GM12891 (cell line): Measurements from ENCODE around the gene RAB11FIP4.

ENCODE experiments used
- DNase-seq: peaks from one replicate; pipeline ENCODE4 v3.0.0; 2011; ENCODE audit warnings: low spot score; ENCODE audit not compliant: insufficient read length
- FAIRE-seq: peaks from 2 replicates; lab custom pipeline; 2011; peaks lifted over from hg19 to GRCh38; lab: Jason Lieb, UNC
- PAX5 ChIP-seq: IDR thresholded peaks from 2 replicates; pipeline ENCODE4 v1.6.1; 2011; ENCODE audit warnings: low read length, moderate library complexity, mild to moderate bottlenecking; ENCODE audit not compliant: insufficient read depth, severe bottlenecking
- POLR2A ChIP-seq: IDR thresholded peaks from 2 replicates; pipeline ENCODE4 v1.6.1; 2011; ENCODE audit warnings: low read depth, low read length, control low read depth
- POLR2AphosphoS5 ChIP-seq: IDR thresholded peaks from 2 replicates; pipeline ENCODE4 v1.6.1; 2011; ENCODE audit warnings: low read depth, low read length, control low read depth
- POU2F2 ChIP-seq: IDR thresholded peaks from 2 replicates; pipeline ENCODE4 v1.6.1; 2011; ENCODE audit warnings: low read depth, mild to moderate bottlenecking, control low read depth, low read length, moderate library complexity
- SPI1 ChIP-seq: IDR thresholded peaks from 2 replicates; pipeline ENCODE4 v1.6.1; 2011; ENCODE audit warnings: low read depth, low read length, control low read depth
- TAF1 ChIP-seq: IDR thresholded peaks from 2 replicates; pipeline ENCODE4 v1.6.1; 2011; ENCODE audit warnings: low read depth, low read length, control low read depth

RAB11FIP4 gene

GRCh38 chr17:31497994-31498826 lies 106.7 kb downstream of the RAB11FIP4 start:
- no peak for DNase-seq
- FAIRE-seq, result no peak
- TF ChIP-seq POLR2AphosphoS5 (no peak), PAX5 (no peak), POLR2A (no peak), POU2F2 (no peak), TAF1 (no peak), SPI1 (no peak)

- FAIRE-seq (no peak), DNase-seq (no peak)
- TF ChIP-seq POLR2A, result no peak
- no peak for TF ChIP-seq PAX5
- TF ChIP-seq SPI1, result no peak
Measured at GRCh38 chr17:31499771-31500554, 108.5 kb downstream of the RAB11FIP4 start.

DNA sequence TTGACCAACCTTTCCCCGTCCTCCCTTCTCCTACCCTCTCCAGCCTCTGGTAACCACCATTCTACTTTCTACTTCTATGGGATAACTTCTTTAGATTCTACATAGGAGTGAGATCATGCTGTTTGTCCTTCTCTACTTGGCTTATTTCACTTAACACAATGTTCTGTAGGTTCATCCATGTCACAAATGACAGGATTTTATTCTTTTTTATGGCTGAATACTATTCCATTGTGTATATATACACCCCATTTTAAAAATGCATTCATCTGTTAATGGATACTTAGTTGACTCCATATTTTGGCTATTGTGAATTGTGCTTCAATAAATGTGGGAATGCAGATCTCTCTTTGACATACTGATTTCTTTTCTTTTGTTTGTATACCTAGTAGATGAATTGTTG lies 115.0 kb downstream of the RAB11FIP4 start:
- TF ChIP-seq POLR2AphosphoS5 (no peak), SPI1 (no peak), PAX5 (no peak), POLR2A (no peak), POU2F2 (no peak), TAF1 (no peak)
- no peak for FAIRE-seq
- no peak for DNase-seq

GRCh38 chr17:31508288-31509094 lies 117.0 kb downstream of the RAB11FIP4 start:
- TF ChIP-seq POU2F2 (peak; percentile 44; the same call in 1 of the 2 replicates), TAF1 (no peak; the same call in 1 of the 2 replicates), POLR2A (peak; percentile 43; the same call in 1 of the 2 replicates), SPI1 (peak; percentile 66)
- no peak for DNase-seq
- FAIRE-seq, result peak; percentile 95

GRCh38 chr17:31509095-31509804 lies 117.8 kb downstream of the RAB11FIP4 start:
- DNase-seq (no peak), FAIRE-seq (peak; percentile 77)
- TF ChIP-seq POLR2A (no peak), POLR2AphosphoS5 (no peak), PAX5 (no peak), POU2F2 (no peak), TAF1 (no peak), SPI1 (no peak)

DNA sequence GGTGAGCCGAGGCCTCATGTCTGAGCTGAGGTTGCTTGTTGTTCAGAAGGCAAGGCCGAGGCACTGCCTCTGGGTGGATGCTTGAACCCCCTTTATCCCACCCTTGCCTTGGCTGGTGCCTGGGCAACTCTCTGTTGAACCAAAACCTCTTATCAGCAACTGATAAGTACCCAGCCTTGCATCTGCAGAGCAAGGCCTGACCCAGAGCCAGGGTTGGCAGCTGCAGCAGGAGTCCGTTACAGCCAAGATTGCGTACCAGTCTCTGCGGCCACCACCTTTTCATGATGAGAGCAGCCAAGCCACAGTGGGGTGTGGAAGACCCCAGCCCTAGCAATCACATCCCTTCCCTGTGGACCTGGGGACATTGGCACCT lies 118.3 kb downstream of the RAB11FIP4 start:
- no peak for TF ChIP-seq POLR2AphosphoS5
- TF ChIP-seq SPI1, result no peak
- TF ChIP-seq POU2F2, result no peak
- TF ChIP-seq PAX5, result no peak
- TF ChIP-seq TAF1, result no peak
- TF ChIP-seq POLR2A, result no peak
- FAIRE-seq, result no peak
- no peak for DNase-seq

DNA sequence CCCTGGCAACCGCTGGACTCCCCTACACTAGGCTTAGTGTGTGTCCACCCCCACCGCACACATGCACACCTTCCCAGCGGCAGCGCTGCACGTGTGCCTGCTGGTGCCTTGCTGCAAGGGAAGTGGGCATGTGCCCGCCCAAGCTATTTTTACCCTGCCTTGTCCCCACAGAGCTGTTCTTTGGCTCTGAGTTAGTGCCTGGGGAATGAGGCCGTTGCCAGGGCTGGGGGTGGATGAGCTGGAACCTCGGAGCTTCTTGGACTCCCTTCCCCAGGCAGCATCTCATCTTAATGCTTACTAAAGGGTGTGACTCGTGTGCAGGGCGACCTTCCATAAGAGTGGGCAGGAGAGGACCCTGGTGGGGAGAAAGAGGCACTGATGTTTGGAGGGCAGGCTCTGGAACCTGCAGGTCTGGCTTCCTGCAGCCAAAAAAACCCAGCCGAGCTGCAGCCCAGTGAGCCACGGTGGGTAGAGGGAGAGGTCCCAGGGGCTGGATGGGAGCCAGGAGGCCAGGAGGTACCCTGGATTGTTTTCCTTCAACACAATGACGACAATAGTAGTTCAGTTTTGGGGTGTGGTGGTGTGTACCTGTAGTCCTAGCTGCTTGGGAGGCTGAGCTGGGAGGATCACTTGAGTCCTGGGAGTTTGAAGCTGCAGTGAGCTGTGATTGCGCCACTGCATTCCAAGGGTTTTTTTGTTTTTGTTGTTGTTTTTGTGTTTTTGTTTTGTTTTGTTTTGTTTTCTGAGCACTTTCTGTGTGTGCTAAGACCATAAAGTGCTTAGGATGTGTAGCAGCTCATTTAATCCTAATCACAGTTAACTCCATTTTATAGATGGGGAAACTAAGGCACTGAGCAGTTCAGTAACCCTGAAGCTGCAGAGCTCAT lies 119.1 kb downstream of the RAB11FIP4 start:
- peak; percentile 51 for FAIRE-seq
- no peak for TF ChIP-seq POLR2AphosphoS5
- 0 out of 2 replicates have a peak, but pooled peaks have one; percentile 7 for TF ChIP-seq SPI1
- DNase-seq, result no peak

- FAIRE-seq, result no peak
- TF ChIP-seq PAX5 (no peak), POLR2A (no peak), POU2F2 (no peak), TAF1 (no peak), SPI1 (no peak), POLR2AphosphoS5 (no peak)
Measured at GRCh38 chr17:31511195-31511578, 119.7 kb downstream of the RAB11FIP4 start.

DNA sequence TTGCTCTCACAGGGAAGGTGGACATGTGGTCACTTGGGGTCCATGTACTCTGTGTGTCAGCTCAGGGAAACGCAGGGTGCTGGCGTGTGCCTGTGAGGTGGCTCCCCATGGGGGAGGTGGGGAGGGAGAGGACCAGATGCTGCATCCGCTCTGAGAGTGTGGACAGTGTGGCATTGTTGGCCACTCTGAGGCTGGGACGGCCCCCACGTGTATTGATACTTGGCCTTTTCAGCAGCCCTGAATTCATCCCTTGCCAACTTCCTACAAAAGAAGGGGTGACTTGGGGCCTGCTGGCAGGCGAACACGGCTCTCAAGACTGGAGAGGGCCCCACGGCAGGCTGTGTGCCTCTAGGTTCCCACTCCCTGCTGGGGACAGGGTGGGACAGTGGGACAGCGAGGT lies 120.1 kb downstream of the RAB11FIP4 start:
- no peak for DNase-seq
- no peak for FAIRE-seq
- no peak for TF ChIP-seq TAF1
- TF ChIP-seq PAX5, result no peak
- TF ChIP-seq POU2F2, result no peak
- no peak for TF ChIP-seq SPI1
- no peak for TF ChIP-seq POLR2AphosphoS5
- TF ChIP-seq POLR2A, result no peak

More at GRCh38 chr17:31511195-31511578, 119.7 kb downstream of the RAB11FIP4 start:
- no peak for DNase-seq
